WTC11 (cell line): ENCODE results near the gene SMYD3. TPM values are rescaled to one million over a fixed set of nuclear protein-coding genes. Genes with fewer than 3 reads are reported as not detected.

Experiments
- ATAC-seq: fragments of 200-7000 bp; cut with Tn5 transposase; 2 replicates; pipeline ENCODE4 v1.10.0; 2021; ENCODE audit warnings: mild to moderate bottlenecking, moderate library complexity
- CTCF ChIA-PET: fragments of 300-600 bp; sonication (Branson Sonifier 250); formaldehyde crosslinking; loops from one replicate; lab custom pipeline; 2021; ENCODE audit warnings: antibody characterized with exemption; lab: Charles Lee
- POLR2A ChIA-PET: fragments of 350-600 bp; sonication (Branson Sonifier 250); formaldehyde crosslinking; loops from one replicate; lab custom pipeline; 2021; ENCODE audit warnings: antibody characterized with exemption; lab: Charles Lee
- DNase-seq: peaks from one replicate; pipeline ENCODE4 v3.0.0; 2021; ENCODE audit warnings: low spot score
- H3K27ac Mint-ChIP-seq: 2 replicates; pipeline ENCODE4 v1.8.0; 2021; ENCODE audit warnings: mixed read lengths
- H3K27me3 Mint-ChIP-seq: 2 replicates; pipeline ENCODE4 v1.8.0; 2021; ENCODE audit warnings: low read depth, mild to moderate bottlenecking, moderate library complexity, mixed read lengths
- H3K36me3 Mint-ChIP-seq: 2 replicates; pipeline ENCODE4 v1.8.0; 2021; ENCODE audit warnings: mixed read lengths
- H3K4me1 Mint-ChIP-seq: 2 replicates; pipeline ENCODE4 v1.8.0; 2022; ENCODE audit warnings: mixed read lengths
- H3K4me3 Mint-ChIP-seq: 2 replicates; pipeline ENCODE4 v1.8.0; 2021; ENCODE audit warnings: mild to moderate bottlenecking, moderate library complexity, mixed read lengths
- H3K9me3 Mint-ChIP-seq: 2 replicates; pipeline ENCODE4 v1.8.0; 2021; ENCODE audit warnings: mixed read lengths
- CBFB ChIP-seq: sonication (generic); formaldehyde crosslinking; IDR thresholded peaks from 2 replicates; pipeline ENCODE4 v1.8.1; 2022; ENCODE audit warnings: mild to moderate bottlenecking, low read depth, missing genetic modification reagents
- CDX4 ChIP-seq: fragments of 250-450 bp; sonication (Bioruptor Pico); IDR thresholded peaks from 2 replicates; pipeline ENCODE4 v1.9.0; 2021; ENCODE audit warnings: moderate library complexity, mild to moderate bottlenecking, inconsistent platforms, borderline replicate concordance
- ETV6 ChIP-seq: sonication (generic); formaldehyde crosslinking; IDR thresholded peaks from 2 replicates; pipeline ENCODE4 v1.8.1; 2022; ENCODE audit warnings: mild to moderate bottlenecking, missing genetic modification reagents
- FOXP1 ChIP-seq: sonication (generic); formaldehyde crosslinking; IDR thresholded peaks from 2 replicates; pipeline ENCODE4 v1.8.0; 2022; ENCODE audit warnings: missing genetic modification reagents, mild to moderate bottlenecking, moderate library complexity, borderline replicate concordance
- GTF2I ChIP-seq: fragments of 250-450 bp; sonication (Bioruptor Pico); conservative IDR thresholded peaks from 2 replicates; pipeline ENCODE4 v1.4.0; 2021; ENCODE audit warnings: mild to moderate bottlenecking
- HMGA2 ChIP-seq: fragments of 250-450 bp; sonication (Bioruptor Pico); IDR thresholded peaks from 2 replicates; pipeline ENCODE4 v1.4.0; 2021; ENCODE audit warnings: mild to moderate bottlenecking, moderate library complexity
- JUN ChIP-seq: sonication (generic); formaldehyde crosslinking; IDR thresholded peaks from 2 replicates; pipeline ENCODE4 v1.8.0; 2023; ENCODE audit warnings: mild to moderate bottlenecking, missing genetic modification reagents
- MYBL2 ChIP-seq: sonication (generic); formaldehyde crosslinking; IDR thresholded peaks from 2 replicates; pipeline ENCODE4 v1.8.1; 2023; ENCODE audit warnings: mild to moderate bottlenecking, moderate library complexity, missing genetic modification reagents
- NFE2L1 ChIP-seq: sonication (generic); formaldehyde crosslinking; IDR thresholded peaks from 2 replicates; pipeline ENCODE4 v1.8.1; 2023; ENCODE audit warnings: missing genetic modification reagents
- NFYB ChIP-seq: sonication (generic); formaldehyde crosslinking; conservative IDR thresholded peaks from 2 replicates; pipeline ENCODE4 v1.8.0; 2022; ENCODE audit warnings: low read depth, missing genetic modification reagents
- NR2C2 ChIP-seq: sonication (generic); formaldehyde crosslinking; IDR thresholded peaks from 2 replicates; pipeline ENCODE4 v1.8.0; 2022; ENCODE audit warnings: mild to moderate bottlenecking, missing genetic modification reagents
- OVOL2 ChIP-seq: fragments of 250-450 bp; sonication (Bioruptor Pico); IDR thresholded peaks from 2 replicates; pipeline ENCODE4 v1.9.0; 2021; ENCODE audit warnings: mild to moderate bottlenecking, borderline replicate concordance
- PRRX2 ChIP-seq: fragments of 250-450 bp; sonication (Bioruptor Pico); IDR thresholded peaks from 2 replicates; pipeline ENCODE4 v1.8.0; 2021; ENCODE audit warnings: mild to moderate bottlenecking
- SMAD4 ChIP-seq: sonication (generic); formaldehyde crosslinking; IDR thresholded peaks from 2 replicates; pipeline ENCODE4 v1.8.0; 2022; ENCODE audit warnings: mild to moderate bottlenecking, missing genetic modification reagents
- TCF7 ChIP-seq: sonication (generic); formaldehyde crosslinking; IDR thresholded peaks from 2 replicates; pipeline ENCODE4 v1.8.0; 2022; ENCODE audit warnings: mild to moderate bottlenecking, low read depth, missing genetic modification reagents, moderate library complexity
- ZNF121 ChIP-seq: sonication (generic); formaldehyde crosslinking; IDR thresholded peaks from 2 replicates; pipeline ENCODE4 v1.8.0; 2023; ENCODE audit warnings: missing genetic modification reagents
- ZNF138 ChIP-seq: sonication (generic); formaldehyde crosslinking; conservative IDR thresholded peaks from 2 replicates; pipeline ENCODE4 v1.8.1; 2022; ENCODE audit warnings: mild to moderate bottlenecking, moderate library complexity, missing genetic modification reagents
- ZNF232 ChIP-seq: sonication (generic); formaldehyde crosslinking; IDR thresholded peaks from 2 replicates; pipeline ENCODE4 v1.8.0; 2022; ENCODE audit warnings: mild to moderate bottlenecking, missing genetic modification reagents
- ZNF263 ChIP-seq: sonication (generic); formaldehyde crosslinking; IDR thresholded peaks from 2 replicates; pipeline ENCODE4 v1.8.1; 2022; ENCODE audit warnings: low read depth, mild to moderate bottlenecking, moderate library complexity, missing genetic modification reagents
- ZNF532 ChIP-seq: fragments of 250-450 bp; sonication (Bioruptor Pico); IDR thresholded peaks from 2 replicates; pipeline ENCODE4 v1.9.0; 2021; ENCODE audit warnings: mild to moderate bottlenecking, borderline replicate concordance
- total RNA-seq: library from RNA; stranded (reverse); gene quantifications from 3 replicates; pipeline ENCODE4 v1.2.3, GENCODE V29; 2021
- TF ChIP-seq, protein P1 (sequence below): fragments of 250-450 bp; sonication (Bioruptor Pico); conservative IDR thresholded peaks from 2 replicates; pipeline ENCODE4 v1.9.0; 2021; ENCODE audit warnings: mild to moderate bottlenecking
- TF ChIP-seq, protein P2 (sequence below): sonication (generic); formaldehyde crosslinking; IDR thresholded peaks from 2 replicates; pipeline ENCODE4 v1.8.1; 2022; ENCODE audit warnings: missing genetic modification reagents, borderline replicate concordance
- TF ChIP-seq, protein P3 (sequence below): sonication (generic); formaldehyde crosslinking; conservative IDR thresholded peaks from 2 replicates; pipeline ENCODE4 v1.8.1; 2023; ENCODE audit warnings: mild to moderate bottlenecking, low read depth, missing genetic modification reagents, moderate library complexity
- TF ChIP-seq, protein P4 (sequence below): fragments of 250-450 bp; sonication (Bioruptor Pico); IDR thresholded peaks from 2 replicates; pipeline ENCODE4 v1.8.0; 2021; ENCODE audit warnings: mild to moderate bottlenecking

The SMYD3 gene
- total RNA-seq, 1 experiment from 2014 or later = 21.4 TPM

DNA sequence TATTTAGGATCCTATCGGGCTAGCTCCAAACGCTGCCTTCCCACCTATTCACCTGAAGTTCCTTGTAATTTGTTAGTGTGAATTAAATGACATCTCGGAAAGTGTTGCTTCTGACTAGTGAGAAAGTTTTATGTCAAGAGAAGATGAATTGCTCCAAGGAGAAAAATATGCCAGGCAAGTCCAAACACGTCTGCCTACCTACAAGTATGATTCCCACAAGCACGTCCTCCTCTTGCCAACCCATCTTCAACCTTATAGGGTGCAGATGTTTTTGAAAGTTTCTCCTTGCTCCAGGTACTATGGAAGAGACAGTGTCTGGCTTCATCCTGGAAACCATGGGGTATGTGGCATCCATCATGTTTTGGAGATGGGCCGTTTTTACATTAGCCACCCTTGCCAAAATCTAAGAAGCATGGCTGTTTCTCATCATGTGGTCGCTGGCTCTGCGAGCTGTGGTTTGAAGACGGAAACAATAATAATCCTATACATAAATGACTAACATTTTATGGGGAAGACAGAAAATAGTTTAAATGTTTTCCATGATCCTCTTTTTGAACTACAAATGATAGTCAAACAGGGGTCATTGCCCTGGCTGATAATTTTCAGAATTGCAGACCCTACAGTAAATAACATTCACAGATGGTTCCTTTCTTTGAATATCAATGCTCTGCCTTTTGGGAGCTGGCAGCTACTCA lies 505.8 kb downstream of the SMYD3 start:
- DNase-seq (no peak), ATAC-seq (no peak)
- POLR2A ChIA-PET = no interaction called here
- H3K27me3 Mint-ChIP-seq = no peaks in the 10 kb centered on the region
- no peaks in the 10 kb centered on the region for H3K36me3 Mint-ChIP-seq
- TF ChIP-seq CBFB (no peak), ZNF263 (CRISPR knock-in tag) (no peak), GTF2I (CRISPR knock-in tag) (no peak), NFE2L1 (CRISPR knock-in tag) (no peak), ZNF121 (no peak), TCF7 (no peak), CDX4 (CRISPR knock-in tag) (no peak), FOXP1 (CRISPR knock-in tag) (no peak), NR2C2 (CRISPR knock-in tag) (no peak), PRRX2 (no peak), HMGA2 (CRISPR knock-in tag) (no peak), OVOL2 (CRISPR knock-in tag) (no peak), JUN (CRISPR knock-in tag) (no peak)
- TF ChIP-seq, protein P1, sequence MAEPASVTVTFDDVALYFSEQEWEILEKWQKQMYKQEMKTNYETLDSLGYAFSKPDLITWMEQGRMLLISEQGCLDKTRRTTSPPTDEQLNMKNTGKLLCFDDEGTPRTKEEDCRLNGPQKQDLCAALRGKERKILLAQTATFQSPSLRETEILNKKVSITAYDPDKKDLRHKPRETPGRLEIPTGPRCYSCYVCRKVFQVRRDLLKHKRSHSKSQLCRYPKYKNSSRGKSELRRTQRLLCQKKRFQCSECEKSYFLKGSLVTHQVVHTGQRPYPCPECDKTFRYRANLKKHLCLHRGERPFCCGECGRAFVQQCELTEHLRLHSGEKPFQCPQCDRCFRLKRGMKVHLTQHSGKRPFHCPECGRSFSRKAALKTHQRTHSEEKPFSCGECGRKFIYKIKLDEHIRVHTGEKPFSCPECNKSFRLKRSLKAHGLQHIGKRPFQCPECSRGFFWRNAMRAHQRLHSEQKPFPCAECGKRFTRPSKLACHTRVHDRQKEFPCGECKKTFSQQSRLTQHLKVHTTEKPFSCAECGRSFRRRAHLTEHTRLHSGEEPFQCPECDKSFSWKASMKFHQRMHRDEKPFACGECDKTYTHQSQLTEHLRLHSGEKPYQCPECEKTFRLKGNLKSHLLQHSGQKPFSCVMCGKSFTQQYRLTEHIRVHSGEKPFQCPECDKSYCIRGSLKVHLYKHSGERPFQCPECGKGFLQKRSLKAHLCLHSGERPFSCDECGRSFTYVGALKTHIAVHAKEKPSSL = no peak
- TF ChIP-seq, protein P2, sequence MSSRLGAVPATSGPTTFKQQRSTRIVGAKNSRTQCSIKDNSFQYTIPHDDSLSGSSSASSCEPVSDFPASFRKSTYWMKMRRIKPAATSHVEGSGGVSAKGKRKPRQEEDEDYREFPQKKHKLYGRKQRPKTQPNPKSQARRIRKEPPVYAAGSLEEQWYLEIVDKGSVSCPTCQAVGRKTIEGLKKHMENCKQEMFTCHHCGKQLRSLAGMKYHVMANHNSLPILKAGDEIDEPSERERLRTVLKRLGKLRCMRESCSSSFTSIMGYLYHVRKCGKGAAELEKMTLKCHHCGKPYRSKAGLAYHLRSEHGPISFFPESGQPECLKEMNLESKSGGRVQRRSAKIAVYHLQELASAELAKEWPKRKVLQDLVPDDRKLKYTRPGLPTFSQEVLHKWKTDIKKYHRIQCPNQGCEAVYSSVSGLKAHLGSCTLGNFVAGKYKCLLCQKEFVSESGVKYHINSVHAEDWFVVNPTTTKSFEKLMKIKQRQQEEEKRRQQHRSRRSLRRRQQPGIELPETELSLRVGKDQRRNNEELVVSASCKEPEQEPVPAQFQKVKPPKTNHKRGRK = no peak
- TF ChIP-seq, protein P3, sequence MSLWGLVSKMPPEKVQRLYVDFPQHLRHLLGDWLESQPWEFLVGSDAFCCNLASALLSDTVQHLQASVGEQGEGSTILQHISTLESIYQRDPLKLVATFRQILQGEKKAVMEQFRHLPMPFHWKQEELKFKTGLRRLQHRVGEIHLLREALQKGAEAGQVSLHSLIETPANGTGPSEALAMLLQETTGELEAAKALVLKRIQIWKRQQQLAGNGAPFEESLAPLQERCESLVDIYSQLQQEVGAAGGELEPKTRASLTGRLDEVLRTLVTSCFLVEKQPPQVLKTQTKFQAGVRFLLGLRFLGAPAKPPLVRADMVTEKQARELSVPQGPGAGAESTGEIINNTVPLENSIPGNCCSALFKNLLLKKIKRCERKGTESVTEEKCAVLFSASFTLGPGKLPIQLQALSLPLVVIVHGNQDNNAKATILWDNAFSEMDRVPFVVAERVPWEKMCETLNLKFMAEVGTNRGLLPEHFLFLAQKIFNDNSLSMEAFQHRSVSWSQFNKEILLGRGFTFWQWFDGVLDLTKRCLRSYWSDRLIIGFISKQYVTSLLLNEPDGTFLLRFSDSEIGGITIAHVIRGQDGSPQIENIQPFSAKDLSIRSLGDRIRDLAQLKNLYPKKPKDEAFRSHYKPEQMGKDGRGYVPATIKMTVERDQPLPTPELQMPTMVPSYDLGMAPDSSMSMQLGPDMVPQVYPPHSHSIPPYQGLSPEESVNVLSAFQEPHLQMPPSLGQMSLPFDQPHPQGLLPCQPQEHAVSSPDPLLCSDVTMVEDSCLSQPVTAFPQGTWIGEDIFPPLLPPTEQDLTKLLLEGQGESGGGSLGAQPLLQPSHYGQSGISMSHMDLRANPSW (CRISPR knock-in tag) = no peak
- CTCF ChIA-PET = interaction anchor here (1.6 to 2.4 kb wide), 2 partner anchors 113 to 848 kb away, joined by 4 to 13 read pairs; no protein-coding TSS in a partner anchor
- H3K4me1 Mint-ChIP-seq = peaks cover 22% of the 10 kb centered on the region
- no peaks in the 10 kb centered on the region for H3K9me3 Mint-ChIP-seq
- no peak overlapping the region for H3K27ac Mint-ChIP-seq
- no peak overlapping the region for H3K4me3 Mint-ChIP-seq

DNA sequence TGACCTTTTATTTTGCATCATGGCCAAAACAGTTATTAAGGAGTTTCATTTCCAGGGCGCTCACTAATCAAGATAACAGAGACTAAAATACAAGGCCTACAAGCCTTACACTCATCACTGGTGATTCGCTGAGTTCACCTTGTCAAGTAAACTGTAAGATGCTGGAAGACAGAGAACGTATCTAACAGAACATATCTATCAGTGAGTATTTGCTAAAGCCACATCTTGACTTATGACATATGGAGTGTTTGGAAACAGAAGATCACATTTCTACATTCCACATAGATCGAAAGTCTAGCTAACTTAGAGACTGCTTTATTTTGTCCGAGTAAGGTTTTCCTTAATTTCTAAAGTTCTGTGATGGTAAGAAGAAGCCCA lies 506.5 kb downstream of the SMYD3 start:
- POLR2A ChIA-PET = no interaction called here
- Mint-ChIP-seq H3K36me3 (no peaks in the 10 kb centered on the region), H3K4me3 (no peak overlapping the region), H3K27me3 (no peaks in the 10 kb centered on the region), H3K4me1 (peaks cover 26% of the 10 kb centered on the region), H3K27ac (no peak overlapping the region), H3K9me3 (no peaks in the 10 kb centered on the region)
- CTCF ChIA-PET = interaction anchor here (1.6 to 2.4 kb wide), 2 partner anchors 112 to 848 kb away, joined by 4 to 13 read pairs; no protein-coding TSS in a partner anchor
- no peak for ATAC-seq
- DNase-seq = no peak
- TF ChIP-seq NFYB (CRISPR knock-in tag) (no peak), ZNF138 (CRISPR knock-in tag) (no peak), MYBL2 (CRISPR knock-in tag) (no peak), ZNF532 (CRISPR knock-in tag) (no peak), TCF7 (no peak), SMAD4 (no peak), JUN (CRISPR knock-in tag) (no peak), ZNF232 (CRISPR knock-in tag) (no peak), ETV6 (no peak)
- TF ChIP-seq, protein P4, sequence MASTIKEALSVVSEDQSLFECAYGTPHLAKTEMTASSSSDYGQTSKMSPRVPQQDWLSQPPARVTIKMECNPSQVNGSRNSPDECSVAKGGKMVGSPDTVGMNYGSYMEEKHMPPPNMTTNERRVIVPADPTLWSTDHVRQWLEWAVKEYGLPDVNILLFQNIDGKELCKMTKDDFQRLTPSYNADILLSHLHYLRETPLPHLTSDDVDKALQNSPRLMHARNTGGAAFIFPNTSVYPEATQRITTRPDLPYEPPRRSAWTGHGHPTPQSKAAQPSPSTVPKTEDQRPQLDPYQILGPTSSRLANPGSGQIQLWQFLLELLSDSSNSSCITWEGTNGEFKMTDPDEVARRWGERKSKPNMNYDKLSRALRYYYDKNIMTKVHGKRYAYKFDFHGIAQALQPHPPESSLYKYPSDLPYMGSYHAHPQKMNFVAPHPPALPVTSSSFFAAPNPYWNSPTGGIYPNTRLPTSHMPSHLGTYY = no peak
